Measurements from ENCODE around the gene GRIN3B.

- TF ChIP-seq EZH2 (IDR thresholded peaks at IDR 0.05) (no peak), POLR2AphosphoS5 (IDR thresholded peaks at IDR 0.05; ENCODE audit: borderline replicate concordance, low read depth, low read length) (no peak), FOXP2 (optimal IDR thresholded peaks at IDR 0.05; ENCODE audit: control extremely low read depth, extremely low read length, insufficient read depth) (no peak)
Measured at GRCh38 chr19:952049-952679, 48.1 kb upstream of the GRIN3B start.

Measured in SK-N-MC (cell line).